CD14-positive monocyte (primary cell): ENCODE measurements around the gene CA11. TPM values are rescaled to one million over a fixed set of nuclear protein-coding genes. Genes with fewer than 3 reads are reported as not detected.

Source experiments
- DNase-seq, 3 donors: peaks; one replicate each; pipeline ENCODE4 v3.0.0-alpha.2; 2011 to 2022
- H2AFZ ChIP-seq: 2 replicates; pipeline ENCODE4 v1.6.0; 2012; ENCODE audit warnings: mild to moderate bottlenecking, low read depth, low read length, inconsistent platforms; ENCODE audit not compliant: insufficient read depth, poor library complexity, severe bottlenecking
- H3K27ac ChIP-seq, 2 donors: 1 replicate in 1 of 2; 2 replicates in 1 of 2; pipeline ENCODE4 v1.5.1; 2012 to 2013; ENCODE audit warnings: low read length in 2 of 2, control low read depth in 1 of 2, inconsistent platforms in 1 of 2, low read depth in 1 of 2, mild to moderate bottlenecking in 1 of 2
- H3K27me3 ChIP-seq, 2 donors: one replicate each; pipeline versions ENCODE4 v1.6.0 to v1.6.1; 2011 to 2013; ENCODE audit warnings: low read length in 2 of 2; ENCODE audit not compliant: control insufficient read depth in 2 of 2, insufficient read depth in 2 of 2
- H3K36me3 ChIP-seq, 2 donors: replicated peaks in 1 of 2; 1 replicate in 1 of 2; 2 replicates in 1 of 2; pipeline versions ENCODE4 v1.5.1 to v1.6.1; 2012 to 2013; ENCODE audit warnings: low read length in 2 of 2, control low read depth in 1 of 2, inconsistent platforms in 1 of 2, mild to moderate bottlenecking in 1 of 2; ENCODE audit not compliant: insufficient read depth in 2 of 2, control insufficient read depth in 1 of 2
- H3K4me1 ChIP-seq, 2 donors: 1 replicate in 1 of 2; 2 replicates in 1 of 2; pipeline versions ENCODE4 v1.5.1 to v1.6.1; 2012 to 2013; ENCODE audit warnings: low read length in 2 of 2, control low read depth in 1 of 2, inconsistent platforms in 1 of 2, mild to moderate bottlenecking in 1 of 2, moderate library complexity in 1 of 2; ENCODE audit not compliant: insufficient read depth in 2 of 2, control insufficient read depth in 1 of 2
- H3K4me2 ChIP-seq: replicated peaks from 2 replicates; pipeline ENCODE3; 2012; ENCODE audit warnings: low read length, moderate library complexity, mild to moderate bottlenecking; ENCODE audit not compliant: poor library complexity, severe bottlenecking; ENCODE audit errors: extremely low read depth
- H3K4me3 ChIP-seq, 3 experiments: fragments of 200-600 bp in 1 of 3; sonication (generic) in 1 of 3; replicated peaks in 1 of 3; 1 replicate in 2 of 3; 2 replicates in 1 of 3; pipeline ENCODE4 v1.5.1; 2011 to 2013; ENCODE audit warnings: low read length in 3 of 3, mild to moderate bottlenecking in 3 of 3, control low read depth in 2 of 3, low read depth in 2 of 3, inconsistent platforms in 1 of 3, moderate library complexity in 1 of 3
- H3K79me2 ChIP-seq: 2 replicates; pipeline ENCODE4 v1.6.0; 2012; ENCODE audit warnings: mild to moderate bottlenecking, control low read depth, inconsistent platforms, low read length, moderate library complexity; ENCODE audit not compliant: insufficient read depth
- H3K9ac ChIP-seq: 2 replicates; pipeline ENCODE4 v1.6.0; 2017; ENCODE audit warnings: low read length, mild to moderate bottlenecking; ENCODE audit not compliant: insufficient read depth, poor library complexity, severe bottlenecking
- H3K9me3 ChIP-seq, 2 donors: replicated peaks in 1 of 2; 1 replicate in 1 of 2; 2 replicates in 1 of 2; pipeline versions ENCODE4 v1.5.1 to v1.6.1; 2012 to 2013; ENCODE audit warnings: low read length in 2 of 2, control low read depth in 1 of 2; ENCODE audit not compliant: control insufficient read depth in 1 of 2, insufficient read depth in 1 of 2
- H4K20me1 ChIP-seq: 2 replicates; pipeline ENCODE4 v1.6.0; 2012; ENCODE audit warnings: mild to moderate bottlenecking, low read length, control low read depth, moderate library complexity; ENCODE audit not compliant: insufficient read depth
- H3K27ac Mint-ChIP-seq, 7 donors: one replicate each; pipeline ENCODE4 v1.8.0; 2020; ENCODE audit warnings: mild to moderate bottlenecking in 7 of 7, mixed read lengths in 7 of 7, moderate library complexity in 6 of 7, inconsistent platforms in 2 of 7
- H3K27me3 Mint-ChIP-seq, 3 donors: one replicate each; pipeline ENCODE4 v1.8.0; 2021 to 2022; ENCODE audit warnings: low read depth in 3 of 3, mild to moderate bottlenecking in 3 of 3, mixed read lengths in 3 of 3, moderate library complexity in 3 of 3, inconsistent platforms in 1 of 3
- H3K36me3 Mint-ChIP-seq, 2 donors: one replicate each; pipeline ENCODE4 v1.8.0; 2020; ENCODE audit warnings: mixed read lengths in 2 of 2, inconsistent platforms in 1 of 2, mild to moderate bottlenecking in 1 of 2
- H3K4me1 Mint-ChIP-seq: one replicate; pipeline ENCODE4 v1.8.0; 2020; ENCODE audit warnings: mild to moderate bottlenecking, mixed read lengths
- H3K4me3 Mint-ChIP-seq, 2 donors: one replicate each; pipeline ENCODE4 v1.8.0; 2020; ENCODE audit warnings: mild to moderate bottlenecking in 2 of 2, mixed read lengths in 2 of 2, moderate library complexity in 1 of 2
- H3K9me3 Mint-ChIP-seq, 7 donors: one replicate each; pipeline ENCODE4 v1.8.0; 2020 to 2022; ENCODE audit warnings: mixed read lengths in 7 of 7, mild to moderate bottlenecking in 6 of 7, moderate library complexity in 6 of 7, inconsistent platforms in 2 of 7
- WGBS: methylation state at CpG from one replicate; pipeline ENCODE4 v1.1.5; 2013; ENCODE audit warnings: missing lambda C conversion rate; ENCODE audit not compliant: insufficient coverage; 5-methylcytosine and 5-hydroxymethylcytosine counted together
- intact Hi-C, 2 donors: fragments of 100-400 bp; cut with micrococcal nuclease; formaldehyde crosslinking; loops; one replicate each; pipeline versions ENCODE4 v1.15.0 to v1.15.1; 2023
- polyA plus RNA-seq, 3 donors: library from polyadenylated mRNA; depleted of rRNA in 1 of 3; unstranded in 2 of 3; stranded (reverse) in 1 of 3; fragments of 300-500 nt in 2 of 3; fragments of >200 nt in 1 of 3; fragmentation: Illumina TruSeq in 2 of 3; gene quantifications; 1 replicate in 2 of 3; 2 replicates in 1 of 3; pipeline ENCODE4 v1.2.3, GENCODE V29; 2012 to 2021
- TF ChIP-seq, protein P1 (sequence below): fragments of 200-600 bp; IDR thresholded peaks from one replicate; pipeline ENCODE4 v1.8.0; 2022; ENCODE audit warnings: antibody characterized with exemption, mild to moderate bottlenecking

CA11 gene
- polyA plus RNA-seq, 3 donors: 1.1 to 4.9 (median 1.8) TPM

GRCh38 chr19:48609571-48610108 is 36.3 kb downstream of the CA11 start:
- peaks cover 0 to 3% (median 0%) of the 10 kb centered on the region in 7 donors for H3K9me3 Mint-ChIP-seq

DNA sequence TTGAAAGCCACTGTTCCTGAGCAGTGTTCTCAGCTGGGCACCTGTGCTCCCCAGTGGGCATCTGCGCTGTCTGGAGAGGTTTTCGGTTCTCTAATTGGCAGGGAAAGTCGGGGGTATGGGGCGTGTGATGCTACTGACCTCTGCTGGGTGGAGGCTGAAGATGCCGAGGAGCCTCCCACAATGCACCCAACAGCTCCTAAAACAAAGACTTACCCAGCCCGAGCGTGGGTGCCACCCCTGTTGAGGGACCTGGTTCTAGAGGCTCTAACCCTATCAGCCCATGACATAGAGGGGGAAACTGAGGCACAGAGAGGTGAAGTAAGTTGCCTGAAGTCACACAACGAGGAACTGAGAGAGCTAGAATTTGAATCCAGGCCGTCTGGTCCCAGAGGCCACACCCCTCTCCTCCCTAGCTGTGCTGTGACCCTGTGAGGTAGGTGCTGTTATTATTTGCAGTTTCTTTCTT is 37.2 kb downstream of the CA11 start:
- Histone ChIP-seq H3K27me3 (no peaks in the 10 kb centered on the region), H3K4me3 (peak overlapping the region in 1 of 3 experiments; percentile 48), H2AFZ (peak overlapping the region; percentile 70), H3K79me2 (no peaks in the 10 kb centered on the region), H3K4me1 (peaks cover 3 to 7% of the 10 kb centered on the region in 2 donors), H3K27ac (no peak overlapping the region), H3K4me2 (peak overlapping the region; percentile 53), H4K20me1 (no peaks in the 10 kb centered on the region), H3K9ac (peak overlapping the region; percentile 21), H3K36me3 (no peaks in the 10 kb centered on the region), H3K9me3 (no peaks in the 10 kb centered on the region)
- intact Hi-C loops: loop anchor here in 1 of 2 donors (2.0 kb wide), 1 partner anchor 120 kb away; no protein-coding TSS in a partner anchor
- TF ChIP-seq, protein P1, sequence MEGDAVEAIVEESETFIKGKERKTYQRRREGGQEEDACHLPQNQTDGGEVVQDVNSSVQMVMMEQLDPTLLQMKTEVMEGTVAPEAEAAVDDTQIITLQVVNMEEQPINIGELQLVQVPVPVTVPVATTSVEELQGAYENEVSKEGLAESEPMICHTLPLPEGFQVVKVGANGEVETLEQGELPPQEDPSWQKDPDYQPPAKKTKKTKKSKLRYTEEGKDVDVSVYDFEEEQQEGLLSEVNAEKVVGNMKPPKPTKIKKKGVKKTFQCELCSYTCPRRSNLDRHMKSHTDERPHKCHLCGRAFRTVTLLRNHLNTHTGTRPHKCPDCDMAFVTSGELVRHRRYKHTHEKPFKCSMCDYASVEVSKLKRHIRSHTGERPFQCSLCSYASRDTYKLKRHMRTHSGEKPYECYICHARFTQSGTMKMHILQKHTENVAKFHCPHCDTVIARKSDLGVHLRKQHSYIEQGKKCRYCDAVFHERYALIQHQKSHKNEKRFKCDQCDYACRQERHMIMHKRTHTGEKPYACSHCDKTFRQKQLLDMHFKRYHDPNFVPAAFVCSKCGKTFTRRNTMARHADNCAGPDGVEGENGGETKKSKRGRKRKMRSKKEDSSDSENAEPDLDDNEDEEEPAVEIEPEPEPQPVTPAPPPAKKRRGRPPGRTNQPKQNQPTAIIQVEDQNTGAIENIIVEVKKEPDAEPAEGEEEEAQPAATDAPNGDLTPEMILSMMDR: peak; percentile 70
- Mint-ChIP-seq H3K4me3 (peak overlapping the region; percentile 65 to 83), H3K27ac (peak overlapping the region in 2 of 7 donors; percentile 30 to 52), H3K27me3 (peaks cover 3 to 5% (median 4%) of the 10 kb centered on the region in 3 donors), H3K9me3 (peaks cover 0 to under 1% (median 0%) of the 10 kb centered on the region in 7 donors), H3K4me1 (peaks cover 5% of the 10 kb centered on the region), H3K36me3 (peaks cover 0 to under 1% of the 10 kb centered on the region in 2 donors)
- peak; percentile 47 to 72 (median 55) for DNase-seq
- no CpG with 5 or more reads among the region's 9 CpGs for WGBS

More at GRCh38 chr19:48609571-48610108, 36.3 kb downstream of the CA11 start:
- Histone ChIP-seq H3K36me3 (no peaks in the 10 kb centered on the region), H3K9ac (no peak overlapping the region), H3K4me2 (no peak overlapping the region), H3K27ac (no peak overlapping the region), H3K79me2 (no peaks in the 10 kb centered on the region), H4K20me1 (peaks cover 4% of the 10 kb centered on the region), H3K27me3 (no peaks in the 10 kb centered on the region), H3K4me3 (no peak overlapping the region), H3K4me1 (peaks cover 3 to 7% of the 10 kb centered on the region in 2 donors), H3K9me3 (no peaks in the 10 kb centered on the region), H2AFZ (no peak overlapping the region)
- DNase-seq: no peak
- Mint-ChIP-seq H3K4me3 (no peak overlapping the region), H3K27ac (no peak overlapping the region), H3K27me3 (peaks cover 3 to 5% (median 4%) of the 10 kb centered on the region in 3 donors), H3K4me1 (peaks cover 5% of the 10 kb centered on the region), H3K36me3 (peaks cover 2 to 3% of the 10 kb centered on the region in 2 donors)
- intact Hi-C loops: loop anchor here in 1 of 2 donors (2.0 kb wide), 1 partner anchor 121 kb away; no protein-coding TSS in a partner anchor
- TF ChIP-seq, protein P1: no peak
- WGBS: 97% methylated on average over 13 of the region's 20 CpGs
